ENCODE measurements around the gene NRG3. TPM values are rescaled to one million over a fixed set of nuclear protein-coding genes. Genes with fewer than 3 reads are reported as not detected.

NRG3 gene
- total RNA-seq, 1 donor from 2014 or later: not detected

DNA sequence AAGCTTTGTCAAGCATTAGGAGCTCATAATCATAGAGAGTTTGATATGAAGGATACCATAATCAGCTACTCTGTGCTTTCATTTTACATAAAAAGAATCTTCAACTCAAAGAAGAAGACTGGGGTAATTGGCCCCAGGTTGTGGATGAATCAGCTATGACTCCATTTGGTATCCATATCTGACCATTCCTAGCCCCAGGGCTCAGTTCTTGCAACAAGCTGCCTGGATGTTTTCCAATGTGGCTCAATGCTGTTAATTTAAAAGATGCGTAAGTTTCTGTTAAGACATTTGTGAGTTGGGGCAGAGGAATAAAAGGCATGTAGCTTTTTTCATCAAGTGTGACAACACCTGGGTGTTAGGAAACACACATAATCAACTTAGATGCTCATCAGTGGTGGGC lies 951.1 kb downstream of the NRG3 start:
- H3K36me3 ChIP-seq (ENCODE audit: control insufficient read depth, insufficient read depth, low read length): no peaks in the 10 kb centered on the region
- H3K4me3 ChIP-seq (ENCODE audit: low read depth, low read length): no peak overlapping the region
- FAIRE-seq: no peak
- no peaks in the 10 kb centered on the region for H3K27me3 ChIP-seq (ENCODE audit: control insufficient read depth, insufficient read depth, low read length)
- TF ChIP-seq CTCF (IDR thresholded peaks at IDR 0.05; ENCODE audit: insufficient read depth, low read length, severe bottlenecking): no peak
- peak; percentile 41 for DNase-seq (ENCODE audit: low read depth)

DNA sequence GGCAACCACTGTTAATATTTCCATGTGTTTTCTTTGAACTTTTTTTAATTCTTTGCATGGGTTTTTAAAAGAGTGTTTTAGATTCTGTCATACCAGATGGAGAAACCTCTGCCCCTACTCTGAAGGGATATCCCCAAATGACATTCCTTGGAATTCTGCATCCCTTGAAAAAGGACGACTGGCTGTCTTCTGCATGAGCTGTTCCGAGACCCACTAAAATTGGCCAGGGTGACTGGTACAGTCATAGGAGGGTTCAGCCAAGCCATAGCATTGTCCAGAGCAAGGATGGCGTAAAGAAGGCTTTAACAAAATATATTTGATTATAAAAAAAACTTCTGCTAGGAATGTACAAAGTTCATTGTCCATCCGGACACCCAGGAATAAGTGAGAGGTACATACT lies 952.9 kb downstream of the NRG3 start:
- no peak for TF ChIP-seq CTCF (IDR thresholded peaks at IDR 0.05; ENCODE audit: insufficient read depth, low read length, severe bottlenecking)
- FAIRE-seq (no peak), DNase-seq (ENCODE audit: low read depth) (no peak)
- Histone ChIP-seq H3K4me3 (ENCODE audit: low read depth, low read length) (no peak overlapping the region), H3K27me3 (ENCODE audit: control insufficient read depth, insufficient read depth, low read length) (no peaks in the 10 kb centered on the region), H3K36me3 (ENCODE audit: control insufficient read depth, insufficient read depth, low read length) (no peaks in the 10 kb centered on the region)

DNA sequence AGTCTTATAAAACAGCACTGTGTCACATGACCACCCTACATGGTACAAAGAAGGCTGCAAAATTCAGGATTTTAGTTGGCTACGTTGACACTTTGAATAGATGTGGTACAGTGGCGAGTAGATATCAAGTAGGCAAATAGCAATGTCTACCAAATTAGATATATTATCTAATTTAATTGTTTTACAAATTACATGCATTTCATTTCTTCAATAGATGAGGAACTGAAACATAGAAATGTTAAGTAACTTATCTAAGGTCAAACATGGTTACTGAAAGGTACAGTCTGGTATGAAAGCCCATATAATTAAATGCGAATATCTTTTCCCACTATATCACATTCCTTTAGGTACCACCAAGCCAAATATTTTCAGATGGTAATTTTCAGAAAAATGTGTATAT lies 972.2 kb downstream of the NRG3 start:
- Histone ChIP-seq H3K27me3 (ENCODE audit: control insufficient read depth, insufficient read depth, low read length) (no peaks in the 10 kb centered on the region), H3K36me3 (ENCODE audit: control insufficient read depth, insufficient read depth, low read length) (no peaks in the 10 kb centered on the region), H3K4me3 (ENCODE audit: low read depth, low read length) (no peak overlapping the region)
- FAIRE-seq (no peak), DNase-seq (ENCODE audit: low read depth) (no peak)
- no peak for TF ChIP-seq CTCF (IDR thresholded peaks at IDR 0.05; ENCODE audit: insufficient read depth, low read length, severe bottlenecking)

- DNase-seq (ENCODE audit: low read depth): no peak
- no peak for TF ChIP-seq CTCF (IDR thresholded peaks at IDR 0.05; ENCODE audit: insufficient read depth, low read length, severe bottlenecking)
- no peak for FAIRE-seq
- H3K27me3 ChIP-seq (ENCODE audit: control insufficient read depth, insufficient read depth, low read length): no peaks in the 10 kb centered on the region
- no peak overlapping the region for H3K4me3 ChIP-seq (ENCODE audit: low read depth, low read length)
- no peaks in the 10 kb centered on the region for H3K36me3 ChIP-seq (ENCODE audit: control insufficient read depth, insufficient read depth, low read length)
Observed at GRCh38 chr10:82850191-82850590, 975.2 kb downstream of the NRG3 start.

DNA sequence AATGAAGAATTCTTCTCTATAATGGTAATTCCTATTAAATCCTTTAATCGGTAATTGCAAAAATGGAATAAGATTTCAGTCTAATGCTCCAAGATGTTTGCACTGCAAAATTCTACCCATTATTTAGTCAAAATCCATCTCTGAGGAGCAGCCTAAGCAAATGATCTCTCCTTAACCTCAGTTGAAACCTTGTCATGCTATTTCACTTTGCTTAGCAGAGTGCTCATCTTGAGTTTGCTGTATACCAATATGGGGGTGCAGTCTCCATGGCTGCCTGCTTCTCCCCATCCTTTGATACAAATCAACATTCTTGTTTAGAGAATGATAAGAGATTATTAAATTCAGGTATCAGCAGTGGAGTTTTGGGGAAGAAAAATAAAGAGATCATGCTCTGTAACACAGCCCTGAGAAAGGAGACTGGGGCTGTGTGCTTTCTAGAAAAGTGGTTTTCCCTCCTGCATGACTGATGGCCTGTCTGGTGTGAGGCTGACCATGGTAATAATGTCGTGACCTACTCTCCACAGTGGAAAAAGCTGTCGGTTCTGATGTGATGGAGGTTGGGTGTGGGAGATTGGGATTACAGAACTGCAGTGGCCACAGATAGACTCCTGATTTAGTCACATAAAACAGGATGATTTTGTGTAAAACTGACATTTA lies 982.1 kb downstream of the NRG3 start:
- H3K27me3 ChIP-seq (ENCODE audit: control insufficient read depth, insufficient read depth, low read length): no peaks in the 10 kb centered on the region
- H3K4me3 ChIP-seq (ENCODE audit: low read depth, low read length): no peak overlapping the region
- no peaks in the 10 kb centered on the region for H3K36me3 ChIP-seq (ENCODE audit: control insufficient read depth, insufficient read depth, low read length)
- no peak for TF ChIP-seq CTCF (IDR thresholded peaks at IDR 0.05; ENCODE audit: insufficient read depth, low read length, severe bottlenecking)
- FAIRE-seq: no peak
- no peak for DNase-seq (ENCODE audit: low read depth)

DNA sequence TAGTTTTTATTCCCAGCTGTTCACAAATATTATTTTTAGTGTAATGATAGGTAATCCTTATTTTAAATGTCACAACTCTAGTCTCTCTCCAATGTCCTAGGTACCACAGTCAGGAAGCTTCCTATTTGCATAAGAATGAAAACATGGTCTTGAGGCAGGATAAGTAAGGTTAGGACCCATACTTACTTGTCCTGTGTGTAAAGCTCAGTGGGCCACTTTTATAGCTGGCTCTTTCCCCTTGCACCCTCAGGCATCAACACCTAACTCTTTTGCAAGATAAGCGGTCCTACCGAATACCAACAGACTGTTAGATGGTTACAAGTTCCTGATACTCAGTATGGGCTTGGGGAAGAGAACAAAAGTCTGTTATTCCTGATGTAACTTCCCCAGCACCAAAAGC lies 986.9 kb downstream of the NRG3 start:
- no peak for FAIRE-seq

More for the DNA sequence above, 986.9 kb downstream of the NRG3 start:
- DNase-seq (ENCODE audit: low read depth): no peak
- no peaks in the 10 kb centered on the region for H3K36me3 ChIP-seq (ENCODE audit: control insufficient read depth, insufficient read depth, low read length)
- no peak for TF ChIP-seq CTCF (IDR thresholded peaks at IDR 0.05; ENCODE audit: insufficient read depth, low read length, severe bottlenecking)
- no peaks in the 10 kb centered on the region for H3K27me3 ChIP-seq (ENCODE audit: control insufficient read depth, insufficient read depth, low read length)
- no peak overlapping the region for H3K4me3 ChIP-seq (ENCODE audit: low read depth, low read length)
